ENCODE measurements around the gene LRRC27. TPM values are rescaled to one million over a fixed set of nuclear protein-coding genes. Genes with fewer than 3 reads are reported as not detected.

LRRC27 gene
- total RNA-seq, 1 donor from 2014 or later = 14.2 TPM

- DNase-seq (ENCODE audit: extremely low spot score, unreplicated experiment) = no peak
- Mint-ChIP-seq H3K36me3 (no peaks in the 10 kb centered on the region), H3K27ac (peak overlapping the region; percentile 83), H3K4me1 (ENCODE audit: unreplicated experiment) (peaks cover 2% of the 10 kb centered on the region), H3K27me3 (no peaks in the 10 kb centered on the region), H3K4me3 (peak overlapping the region; percentile 75), H3K9me3 (peaks cover 9% of the 10 kb centered on the region)
- TF ChIP-seq CTCF (conservative IDR thresholded peaks at IDR 0.05) = no peak
Observed at GRCh38 chr10:132392811-132393694, 61.1 kb downstream of the LRRC27 start.

GRCh38 chr10:132393695-132394181 lies 61.7 kb downstream of the LRRC27 start:
- no peak for TF ChIP-seq CTCF (conservative IDR thresholded peaks at IDR 0.05)
- peak overlapping the region; percentile 83 for H3K27ac Mint-ChIP-seq
- peaks cover 4% of the 10 kb centered on the region for H3K4me1 Mint-ChIP-seq (ENCODE audit: unreplicated experiment)
- DNase-seq (ENCODE audit: extremely low spot score, unreplicated experiment) = no peak
- peak overlapping the region; percentile 75 for H3K4me3 Mint-ChIP-seq
- H3K27me3 Mint-ChIP-seq = no peaks in the 10 kb centered on the region
- H3K36me3 Mint-ChIP-seq = no peaks in the 10 kb centered on the region
- peaks cover 9% of the 10 kb centered on the region for H3K9me3 Mint-ChIP-seq

- DNase-seq (ENCODE audit: extremely low spot score, unreplicated experiment) = no peak
- Mint-ChIP-seq H3K4me1 (ENCODE audit: unreplicated experiment) (peaks cover 4% of the 10 kb centered on the region), H3K36me3 (no peaks in the 10 kb centered on the region), H3K4me3 (peak overlapping the region; percentile 57), H3K27ac (peak overlapping the region; percentile 74), H3K27me3 (no peaks in the 10 kb centered on the region), H3K9me3 (peaks cover 9% of the 10 kb centered on the region)
- no peak for TF ChIP-seq CTCF (conservative IDR thresholded peaks at IDR 0.05)
Observed at GRCh38 chr10:132394201-132394811, 62.3 kb downstream of the LRRC27 start.

GRCh38 chr10:132394936-132395703 lies 63.1 kb downstream of the LRRC27 start:
- no peak for DNase-seq (ENCODE audit: extremely low spot score, unreplicated experiment)
- no peaks in the 10 kb centered on the region for H3K27me3 Mint-ChIP-seq
- H3K9me3 Mint-ChIP-seq = peaks cover 9% of the 10 kb centered on the region
- no peak for TF ChIP-seq CTCF (conservative IDR thresholded peaks at IDR 0.05)
- H3K36me3 Mint-ChIP-seq = no peaks in the 10 kb centered on the region
- peak overlapping the region; percentile 74 for H3K27ac Mint-ChIP-seq
- H3K4me3 Mint-ChIP-seq = peak overlapping the region; percentile 57
- peaks cover 7% of the 10 kb centered on the region for H3K4me1 Mint-ChIP-seq (ENCODE audit: unreplicated experiment)

- H3K36me3 Mint-ChIP-seq = no peaks in the 10 kb centered on the region
- no peaks in the 10 kb centered on the region for H3K27me3 Mint-ChIP-seq
- H3K4me3 Mint-ChIP-seq = no peak overlapping the region
- peaks cover 9% of the 10 kb centered on the region for H3K9me3 Mint-ChIP-seq
- no peak overlapping the region for H3K27ac Mint-ChIP-seq
- no peak for TF ChIP-seq CTCF (conservative IDR thresholded peaks at IDR 0.05)
- DNase-seq (ENCODE audit: extremely low spot score, unreplicated experiment) = no peak
- H3K4me1 Mint-ChIP-seq (ENCODE audit: unreplicated experiment) = peaks cover 7% of the 10 kb centered on the region
Observed at GRCh38 chr10:132395704-132396493, 63.9 kb downstream of the LRRC27 start.
